Measurements from ENCODE around the gene ISL2. TPM values are rescaled to one million over a fixed set of nuclear protein-coding genes. Genes with fewer than 3 reads are reported as not detected.

The ISL2 gene
- total and polyA plus RNA-seq, 2 of the 13 experiments (the other 11 are each of a cell fraction or from before 2014, with no cell fraction given): 4.3 to 5.1 TPM

- TF ChIP-seq KIAA2018 (CRISPR knock-in tag; IDR thresholded peaks at IDR 0.05; ENCODE audit: borderline replicate concordance) (no peak), THAP11 (CRISPR knock-in tag; IDR thresholded peaks at IDR 0.05) (peak; percentile 83), ZNF788 (CRISPR knock-in tag; IDR thresholded peaks at IDR 0.05; ENCODE audit: borderline replicate concordance) (peak; percentile 91; the same call in 1 of the 2 replicates), ZNF205 (CRISPR knock-in tag; IDR thresholded peaks at IDR 0.05) (no peak; the same call in 1 of the 2 replicates), HINFP (CRISPR knock-in tag; IDR thresholded peaks at IDR 0.05; ENCODE audit: low read depth) (peak; percentile 82; the same call in 1 of the 2 replicates), ZBTB7A (CRISPR knock-in tag; IDR thresholded peaks at IDR 0.05) (no peak), ZBTB7B (CRISPR knock-in tag; IDR thresholded peaks at IDR 0.05) (peak; percentile 83), SMAD3 (CRISPR knock-in tag; IDR thresholded peaks at IDR 0.05) (peak; percentile 78), NONO (IDR thresholded peaks at IDR 0.05) (no peak), NONO (CRISPR knock-in tag; conservative IDR thresholded peaks at IDR 0.05) (peak; percentile 94), NFATC3 (CRISPR knock-in tag; IDR thresholded peaks at IDR 0.05) (no peak), ELF3 (CRISPR knock-in tag; IDR thresholded peaks at IDR 0.05) (peak; percentile 86), CREB1 (IDR thresholded peaks at IDR 0.05) (no peak), CREB1 (CRISPR knock-in tag; IDR thresholded peaks at IDR 0.05) (no peak), ZNF652 (CRISPR knock-in tag; IDR thresholded peaks at IDR 0.05; ENCODE audit: borderline replicate concordance, low read depth) (no peak; the same call in 1 of the 2 replicates), ZFP82 (CRISPR knock-in tag; IDR thresholded peaks at IDR 0.05; ENCODE audit: borderline replicate concordance) (no peak), MEF2D (CRISPR knock-in tag; IDR thresholded peaks at IDR 0.05) (peak; percentile 72)
- TF ChIP-seq, protein P1, sequence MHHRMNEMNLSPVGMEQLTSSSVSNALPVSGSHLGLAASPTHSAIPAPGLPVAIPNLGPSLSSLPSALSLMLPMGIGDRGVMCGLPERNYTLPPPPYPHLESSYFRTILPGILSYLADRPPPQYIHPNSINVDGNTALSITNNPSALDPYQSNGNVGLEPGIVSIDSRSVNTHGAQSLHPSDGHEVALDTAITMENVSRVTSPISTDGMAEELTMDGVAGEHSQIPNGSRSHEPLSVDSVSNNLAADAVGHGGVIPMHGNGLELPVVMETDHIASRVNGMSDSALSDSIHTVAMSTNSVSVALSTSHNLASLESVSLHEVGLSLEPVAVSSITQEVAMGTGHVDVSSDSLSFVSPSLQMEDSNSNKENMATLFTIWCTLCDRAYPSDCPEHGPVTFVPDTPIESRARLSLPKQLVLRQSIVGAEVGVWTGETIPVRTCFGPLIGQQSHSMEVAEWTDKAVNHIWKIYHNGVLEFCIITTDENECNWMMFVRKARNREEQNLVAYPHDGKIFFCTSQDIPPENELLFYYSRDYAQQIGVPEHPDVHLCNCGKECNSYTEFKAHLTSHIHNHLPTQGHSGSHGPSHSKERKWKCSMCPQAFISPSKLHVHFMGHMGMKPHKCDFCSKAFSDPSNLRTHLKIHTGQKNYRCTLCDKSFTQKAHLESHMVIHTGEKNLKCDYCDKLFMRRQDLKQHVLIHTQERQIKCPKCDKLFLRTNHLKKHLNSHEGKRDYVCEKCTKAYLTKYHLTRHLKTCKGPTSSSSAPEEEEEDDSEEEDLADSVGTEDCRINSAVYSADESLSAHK (CRISPR knock-in tag; IDR thresholded peaks at IDR 0.05; ENCODE audit: borderline replicate concordance): no peak
These were observed 25.2 kb upstream of the ISL2 start, which contains the start of gene ETFA (continued) for GRCh38 chr15:76311100-76311953.
